ENCODE data around the gene PACSIN2. TPM values are rescaled to one million over a fixed set of nuclear protein-coding genes. Genes with fewer than 3 reads are reported as not detected.

Gene PACSIN2
- total RNA-seq, 1 donor from 2014 or later: 93.4 TPM

- Mint-ChIP-seq H3K9me3 (ENCODE audit: low read depth) (no peaks in the 10 kb centered on the region), H3K4me3 (ENCODE audit: unreplicated experiment) (no peak overlapping the region), H3K4me1 (ENCODE audit: low read depth) (no peaks in the 10 kb centered on the region), H3K27me3 (ENCODE audit: low read depth) (no peaks in the 10 kb centered on the region), H3K36me3 (ENCODE audit: low read depth) (peaks cover 17% of the 10 kb centered on the region), H3K27ac (ENCODE audit: unreplicated experiment) (no peak overlapping the region)
- TF ChIP-seq CTCF (IDR thresholded peaks at IDR 0.05): no peak
- no peak for DNase-seq (ENCODE audit: low spot score)
Observed at GRCh38 chr22:43047605-43048004, 32.7 kb upstream of the PACSIN2 start.

GRCh38 chr22:43044290-43044712, 29.4 kb upstream of the PACSIN2 start:
- Mint-ChIP-seq H3K4me3 (ENCODE audit: unreplicated experiment) (no peak overlapping the region), H3K36me3 (ENCODE audit: low read depth) (peaks cover 11% of the 10 kb centered on the region), H3K9me3 (ENCODE audit: low read depth) (no peaks in the 10 kb centered on the region), H3K27me3 (ENCODE audit: low read depth) (no peaks in the 10 kb centered on the region), H3K4me1 (ENCODE audit: low read depth) (peaks cover 8% of the 10 kb centered on the region), H3K27ac (ENCODE audit: unreplicated experiment) (no peak overlapping the region)
- no peak for DNase-seq (ENCODE audit: low spot score)
- no peak for TF ChIP-seq CTCF (IDR thresholded peaks at IDR 0.05)

- Mint-ChIP-seq H3K4me3 (ENCODE audit: unreplicated experiment) (no peak overlapping the region), H3K36me3 (ENCODE audit: low read depth) (peaks cover 11% of the 10 kb centered on the region), H3K27ac (ENCODE audit: unreplicated experiment) (no peak overlapping the region), H3K9me3 (ENCODE audit: low read depth) (no peaks in the 10 kb centered on the region), H3K27me3 (ENCODE audit: low read depth) (no peaks in the 10 kb centered on the region), H3K4me1 (ENCODE audit: low read depth) (peaks cover 8% of the 10 kb centered on the region)
- TF ChIP-seq CTCF (IDR thresholded peaks at IDR 0.05): no peak
- DNase-seq (ENCODE audit: low spot score): no peak
Observed at GRCh38 chr22:43042101-43042780, 27.3 kb upstream of the PACSIN2 start.

- H3K27me3 Mint-ChIP-seq (ENCODE audit: low read depth): no peaks in the 10 kb centered on the region
- no peaks in the 10 kb centered on the region for H3K9me3 Mint-ChIP-seq (ENCODE audit: low read depth)
- no peak overlapping the region for H3K4me3 Mint-ChIP-seq (ENCODE audit: unreplicated experiment)
- no peak for TF ChIP-seq CTCF (IDR thresholded peaks at IDR 0.05)
- no peak for DNase-seq (ENCODE audit: low spot score)
- H3K36me3 Mint-ChIP-seq (ENCODE audit: low read depth): peaks cover 4% of the 10 kb centered on the region
- H3K4me1 Mint-ChIP-seq (ENCODE audit: low read depth): peaks cover 17% of the 10 kb centered on the region
- H3K27ac Mint-ChIP-seq (ENCODE audit: unreplicated experiment): no peak overlapping the region
Observed at GRCh38 chr22:43039800-43040199, 24.9 kb upstream of the PACSIN2 start.

- no peaks in the 10 kb centered on the region for H3K27me3 Mint-ChIP-seq (ENCODE audit: low read depth)
- H3K4me1 Mint-ChIP-seq (ENCODE audit: low read depth): peaks cover 22% of the 10 kb centered on the region
- no peak for DNase-seq (ENCODE audit: low spot score)
- no peak overlapping the region for H3K27ac Mint-ChIP-seq (ENCODE audit: unreplicated experiment)
- TF ChIP-seq CTCF (IDR thresholded peaks at IDR 0.05): no peak
- no peaks in the 10 kb centered on the region for H3K36me3 Mint-ChIP-seq (ENCODE audit: low read depth)
- no peak overlapping the region for H3K4me3 Mint-ChIP-seq (ENCODE audit: unreplicated experiment)
- no peaks in the 10 kb centered on the region for H3K9me3 Mint-ChIP-seq (ENCODE audit: low read depth)
Observed at GRCh38 chr22:43038325-43038724, 23.4 kb upstream of the PACSIN2 start.

All from chondrocyte (in vitro differentiated cells).